GM21447 (cell line): ENCODE data around the gene SDCCAG8.

Experiments used
- ATAC-seq: cut with Tn5 transposase; IDR thresholded peaks from one replicate; pipeline ENCODE4 v1.9.1; 2021; ENCODE audit not compliant: unreplicated experiment

The SDCCAG8 gene

GRCh38 chr1:243481101-243481500 is 225.3 kb downstream of the SDCCAG8 start:
- no peak for ATAC-seq

GRCh38 chr1:243482141-243483022 is 226.5 kb downstream of the SDCCAG8 start:
- ATAC-seq: no peak

GRCh38 chr1:243483071-243483771 is 227.4 kb downstream of the SDCCAG8 start:
- no peak for ATAC-seq

GRCh38 chr1:243483952-243484351 is 228.1 kb downstream of the SDCCAG8 start:
- ATAC-seq: no peak

GRCh38 chr1:243487036-243487648 is 231.3 kb downstream of the SDCCAG8 start:
- no peak for ATAC-seq

- ATAC-seq: no peak
These were observed 231.9 kb downstream of the SDCCAG8 start for GRCh38 chr1:243487649-243488227.

- no peak for ATAC-seq
These were observed 232.8 kb downstream of the SDCCAG8 start for GRCh38 chr1:243488459-243489157.

GRCh38 chr1:243489158-243489527 is 233.3 kb downstream of the SDCCAG8 start:
- ATAC-seq: no peak

- ATAC-seq: no peak
These were observed 234.1 kb downstream of the SDCCAG8 start for GRCh38 chr1:243489681-243490546.

- no peak for ATAC-seq
These were observed 235.2 kb downstream of the SDCCAG8 start for GRCh38 chr1:243490748-243491686.

- no peak for ATAC-seq
These were observed 237.6 kb downstream of the SDCCAG8 start for GRCh38 chr1:243493156-243494129.

- no peak for ATAC-seq
These were observed 239.0 kb downstream of the SDCCAG8 start for GRCh38 chr1:243494741-243495431.

- ATAC-seq: no peak
These were observed 239.8 kb downstream of the SDCCAG8 start for GRCh38 chr1:243495442-243496186.

- ATAC-seq: no peak
These were observed 240.4 kb downstream of the SDCCAG8 start for GRCh38 chr1:243496187-243496646.

- no peak for ATAC-seq
These were observed 241.0 kb downstream of the SDCCAG8 start for GRCh38 chr1:243496806-243497205.
